Measurements from ENCODE around the gene USP6NL.

- no peak for TF ChIP-seq CEBPB (IDR thresholded peaks at IDR 0.05; ENCODE audit: low read depth)
- TF ChIP-seq CTCF (IDR thresholded peaks at IDR 0.05 in 2 of 3, conservative IDR thresholded peaks at IDR 0.05 in 1 of 3; ENCODE audit: borderline replicate concordance in 1 of 3, insufficient read depth in 1 of 3, low read depth in 2 of 3, low read length in 2 of 3): no peak
- no peak for TF ChIP-seq EZH2phosphoT487 (IDR thresholded peaks at IDR 0.05; ENCODE audit: borderline replicate concordance)
- TF ChIP-seq YY1 (IDR thresholded peaks at IDR 0.05; ENCODE audit: extremely low read depth, insufficient replicate concordance, low read depth, low read length): no peak
- TF ChIP-seq JUND (IDR thresholded peaks at IDR 0.05): no peak
- TF ChIP-seq EZH2 (IDR thresholded peaks at IDR 0.05): no peak
- no peak for TF ChIP-seq CBX3 (IDR thresholded peaks at IDR 0.05; ENCODE audit: low read depth)
- TF ChIP-seq POLR2A (IDR thresholded peaks at IDR 0.05; ENCODE audit: borderline replicate concordance, extremely low read depth, insufficient read depth, insufficient read length): no peak
- TF ChIP-seq POLR2AphosphoS5 (IDR thresholded peaks at IDR 0.05; ENCODE audit: low read depth, low read length): no peak
- no peak for TF ChIP-seq ZNF274 (IDR thresholded peaks at IDR 0.05; ENCODE audit: low read depth, low read length)
These were observed 206.5 kb downstream of the USP6NL start for GRCh38 chr10:11404901-11405300.
